B cell (primary cell): ENCODE measurements around the gene ZNF827. TPM values are rescaled to one million over a fixed set of nuclear protein-coding genes. Genes with fewer than 3 reads are reported as not detected.

Experiments used
- ATAC-seq: fragments of 200-7000 bp; cut with Tn5 transposase; one replicate; pipeline ENCODE4 v1.10.0; 2021; ENCODE audit warnings: low read depth, mild to moderate bottlenecking, moderate number of reproducible peaks, moderate library complexity
- CTCF ChIA-PET: fragments of 350-600 bp; sonication (Branson Sonifier 250); formaldehyde crosslinking; loops from one replicate; lab custom pipeline; 2021; ENCODE audit warnings: antibody characterized with exemption, inconsistent platforms; lab: Charles Lee
- POLR2A ChIA-PET: fragments of 350-600 bp; sonication (Branson Sonifier 250); formaldehyde crosslinking; loops from one replicate; lab custom pipeline; 2021; ENCODE audit warnings: antibody characterized with exemption; lab: Charles Lee
- DNase-seq: peaks from one replicate; pipeline ENCODE4 v3.0.0; 2013
- H2AFZ ChIP-seq: 2 replicates; pipeline ENCODE4 v1.6.1; 2012; ENCODE audit warnings: mild to moderate bottlenecking, low read depth, low read length; ENCODE audit not compliant: insufficient read depth, poor library complexity, severe bottlenecking
- H3K27ac ChIP-seq, 2 donors: 1 replicate in 1 of 2; 2 replicates in 1 of 2; pipeline ENCODE4 v1.5.1; 2012 to 2013; ENCODE audit warnings: low read length in 2 of 2, mild to moderate bottlenecking in 2 of 2, moderate library complexity in 1 of 2
- H3K27me3 ChIP-seq, 4 experiments: fragments of 200-600 bp in 1 of 4; sonication (generic) in 1 of 4; replicated peaks in 1 of 4; 1 replicate in 2 of 4; 2 replicates in 2 of 4; pipeline versions ENCODE4 v1.6.1 to v1.7.0; 2013 to 2016; ENCODE audit warnings: low read length in 3 of 4, mild to moderate bottlenecking in 2 of 4, mixed read lengths in 1 of 4, moderate library complexity in 1 of 4; ENCODE audit not compliant: insufficient read depth in 4 of 4, control insufficient read depth in 3 of 4; ENCODE audit errors: control extremely low read depth in 1 of 4
- H3K36me3 ChIP-seq, 2 experiments: replicated peaks in 1 of 2; 1 replicate in 1 of 2; 2 replicates in 1 of 2; pipeline versions ENCODE4 v1.6.1 to v1.7.1; 2013; ENCODE audit warnings: low read length in 1 of 2; ENCODE audit not compliant: insufficient read depth in 2 of 2, control insufficient read depth in 1 of 2; ENCODE audit errors: control extremely low read depth in 1 of 2, extremely low read depth in 1 of 2
- H3K4me1 ChIP-seq, 2 donors: fragments of 200-600 bp in 1 of 2; sonication (generic) in 1 of 2; 1 replicate in 1 of 2; 2 replicates in 1 of 2; pipeline versions ENCODE4 v1.5.1 to v1.6.1; 2013 to 2017; ENCODE audit warnings: low read length in 2 of 2; ENCODE audit not compliant: control insufficient read depth in 2 of 2, insufficient read depth in 2 of 2
- H3K4me2 ChIP-seq: replicated peaks from 2 replicates; pipeline ENCODE3; 2012; ENCODE audit warnings: mild to moderate bottlenecking, low read depth, low read length; ENCODE audit not compliant: poor library complexity, severe bottlenecking
- H3K4me3 ChIP-seq, 5 experiments: fragments of 200-600 bp in 1 of 5; sonication (generic) in 1 of 5; 1 replicate in 3 of 5; 2 replicates in 2 of 5; pipeline versions ENCODE4 v1.5.1 to v1.7.0; 2011 to 2016; ENCODE audit warnings: low read length in 4 of 5, mild to moderate bottlenecking in 4 of 5, low read depth in 2 of 5, control low read depth in 1 of 5, moderate library complexity in 1 of 5; ENCODE audit not compliant: insufficient read depth in 1 of 5; ENCODE audit errors: control extremely low read depth in 1 of 5, extremely low read depth in 1 of 5
- H3K79me2 ChIP-seq: fragments of 200-600 bp; sonication (generic); one replicate; pipeline ENCODE4 v1.6.0; 2016; ENCODE audit warnings: low read length; ENCODE audit not compliant: control insufficient read depth, insufficient read depth
- H3K9ac ChIP-seq: fragments of 200-600 bp; sonication (generic); 2 replicates; pipeline ENCODE4 v1.6.1; 2017; ENCODE audit warnings: mild to moderate bottlenecking, low read length, moderate library complexity
- H3K9me3 ChIP-seq, 3 donors: one replicate each; pipeline versions ENCODE4 v1.6.1 to v1.7.1; 2013; ENCODE audit warnings: low read length in 2 of 3; ENCODE audit not compliant: control insufficient read depth in 2 of 3, insufficient read depth in 1 of 3; ENCODE audit errors: control extremely low read depth in 1 of 3
- H4K20me1 ChIP-seq: 2 replicates; pipeline ENCODE4 v1.6.0; 2012; ENCODE audit warnings: mild to moderate bottlenecking, low read length; ENCODE audit not compliant: insufficient read depth, control insufficient read depth, poor library complexity, severe bottlenecking
- H3K27ac Mint-ChIP-seq: one replicate; pipeline ENCODE4 v1.8.0; 2021; ENCODE audit warnings: mixed read lengths
- H3K27me3 Mint-ChIP-seq: one replicate; pipeline ENCODE4 v1.8.0; 2021; ENCODE audit warnings: mixed read lengths
- H3K4me1 Mint-ChIP-seq: one replicate; pipeline ENCODE4 v1.8.0; 2021; ENCODE audit warnings: mixed read lengths
- H3K4me3 Mint-ChIP-seq: one replicate; pipeline ENCODE4 v1.8.0; 2021; ENCODE audit warnings: mixed read lengths
- H3K9me3 Mint-ChIP-seq: one replicate; pipeline ENCODE4 v1.8.0; 2022; ENCODE audit warnings: mixed read lengths; ENCODE audit not compliant: insufficient read depth
- EZH2 ChIP-seq: IDR thresholded peaks from 2 replicates; pipeline ENCODE4 v1.6.1; 2012; ENCODE audit warnings: borderline replicate concordance, low read depth, mild to moderate bottlenecking, moderate library complexity, low read length; ENCODE audit not compliant: insufficient read depth, poor library complexity, severe bottlenecking
- WGBS: methylation state at CpG from one replicate; pipeline ENCODE4 v1.1.5; 2013; ENCODE audit warnings: missing lambda C conversion rate; ENCODE audit not compliant: insufficient coverage; 5-methylcytosine and 5-hydroxymethylcytosine counted together
- intact Hi-C: fragments of 100-400 bp; cut with micrococcal nuclease; formaldehyde crosslinking; loops from one replicate; pipeline ENCODE4 v1.10.0; 2022
- polyA plus RNA-seq: library from polyadenylated mRNA; depleted of rRNA; stranded (reverse); fragments of >200 nt; gene quantifications from 2 replicates; pipeline ENCODE4 v1.2.3, GENCODE V29; 2012
- total RNA-seq, 2 donors: library from RNA; stranded (reverse); fragments of 120-200 nt in 1 of 2; gene quantifications; 1 replicate in 1 of 2; 2 replicates in 1 of 2; pipeline versions ENCODE4 v1.2.3 to v1.2.4, GENCODE V29; 2013 to 2022
- TF ChIP-seq, protein P1 (sequence below): fragments of 200-600 bp; IDR thresholded peaks from one replicate; pipeline ENCODE4 v1.8.0; 2022; ENCODE audit warnings: antibody characterized with exemption, mild to moderate bottlenecking

Gene ZNF827
- total and polyA plus RNA-seq, 2 donors (not counting 1 experiment from before 2014, with no cell fraction given) = 20.6 to 30.1 TPM

DNA sequence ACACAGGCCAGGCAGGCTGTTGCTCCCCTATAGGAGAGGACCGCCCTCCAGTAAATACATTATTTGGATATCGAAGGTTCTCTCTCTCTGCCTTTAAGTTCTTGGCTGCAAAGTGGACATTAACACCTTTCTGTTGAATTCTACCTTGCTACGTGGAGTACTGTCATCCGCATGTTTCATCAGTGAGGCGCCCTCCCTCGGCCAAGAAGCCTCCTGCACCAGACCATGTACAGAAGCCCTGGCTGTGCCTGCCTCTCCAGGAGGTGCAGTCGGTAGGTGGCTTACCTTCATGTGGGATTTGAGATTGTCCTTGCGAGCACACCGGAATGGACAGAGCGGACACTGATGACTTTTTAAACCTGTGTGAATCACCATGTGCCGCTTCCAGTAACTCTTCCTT lies 46.7 kb downstream of the ZNF827 start:
- H3K4me1 ChIP-seq = peaks cover 14 to 17% of the 10 kb centered on the region in 2 donors
- Mint-ChIP-seq H3K27ac (no peak overlapping the region), H3K9me3 (no peaks in the 10 kb centered on the region), H3K4me1 (peaks cover 49% of the 10 kb centered on the region), H3K4me3 (no peak overlapping the region), H3K27me3 (no peaks in the 10 kb centered on the region)
- H2AFZ ChIP-seq = no peak overlapping the region
- ChIA-PET CTCF (interaction anchor here (2.0 kb wide), 1 partner anchor 1205 kb away, joined by 4 read pairs; no protein-coding TSS in a partner anchor), POLR2A (no interaction called here)
- intact Hi-C loops = no loop called here
- no peak overlapping the region for H3K4me3 ChIP-seq
- no peaks in the 10 kb centered on the region for H3K9me3 ChIP-seq
- no peak overlapping the region for H3K9ac ChIP-seq
- H3K27ac ChIP-seq = no peak overlapping the region
- peaks cover 6% of the 10 kb centered on the region for H3K79me2 ChIP-seq
- H4K20me1 ChIP-seq = no peaks in the 10 kb centered on the region
- TF ChIP-seq, protein P1, sequence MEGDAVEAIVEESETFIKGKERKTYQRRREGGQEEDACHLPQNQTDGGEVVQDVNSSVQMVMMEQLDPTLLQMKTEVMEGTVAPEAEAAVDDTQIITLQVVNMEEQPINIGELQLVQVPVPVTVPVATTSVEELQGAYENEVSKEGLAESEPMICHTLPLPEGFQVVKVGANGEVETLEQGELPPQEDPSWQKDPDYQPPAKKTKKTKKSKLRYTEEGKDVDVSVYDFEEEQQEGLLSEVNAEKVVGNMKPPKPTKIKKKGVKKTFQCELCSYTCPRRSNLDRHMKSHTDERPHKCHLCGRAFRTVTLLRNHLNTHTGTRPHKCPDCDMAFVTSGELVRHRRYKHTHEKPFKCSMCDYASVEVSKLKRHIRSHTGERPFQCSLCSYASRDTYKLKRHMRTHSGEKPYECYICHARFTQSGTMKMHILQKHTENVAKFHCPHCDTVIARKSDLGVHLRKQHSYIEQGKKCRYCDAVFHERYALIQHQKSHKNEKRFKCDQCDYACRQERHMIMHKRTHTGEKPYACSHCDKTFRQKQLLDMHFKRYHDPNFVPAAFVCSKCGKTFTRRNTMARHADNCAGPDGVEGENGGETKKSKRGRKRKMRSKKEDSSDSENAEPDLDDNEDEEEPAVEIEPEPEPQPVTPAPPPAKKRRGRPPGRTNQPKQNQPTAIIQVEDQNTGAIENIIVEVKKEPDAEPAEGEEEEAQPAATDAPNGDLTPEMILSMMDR = no peak
- TF ChIP-seq EZH2 = no peak
- 97% methylated on average over 8 of the region's 11 CpGs for WGBS
- H3K4me2 ChIP-seq = no peak overlapping the region
- no peaks in the 10 kb centered on the region for H3K27me3 ChIP-seq
- DNase-seq = no peak
- H3K36me3 ChIP-seq = peaks cover 0 to 4% of the 10 kb centered on the region in 2 experiments
- ATAC-seq = no peak

GRCh38 chr4:145890689-145891088 lies 47.9 kb downstream of the ZNF827 start:
- H3K4me2 ChIP-seq = no peak overlapping the region
- H3K27me3 Mint-ChIP-seq = no peaks in the 10 kb centered on the region
- intact Hi-C loops = no loop called here
- H3K9me3 ChIP-seq = no peaks in the 10 kb centered on the region
- no peaks in the 10 kb centered on the region for H3K9me3 Mint-ChIP-seq
- ChIA-PET POLR2A (no interaction called here), CTCF (interaction anchor here (0.6 to 2.0 kb wide), 3 partner anchors 62 to 1207 kb away, joined by 3 to 4 read pairs (median 4); no protein-coding TSS in a partner anchor)
- peaks cover 17 to 18% of the 10 kb centered on the region in 2 donors for H3K4me1 ChIP-seq
- TF ChIP-seq EZH2 = no peak
- TF ChIP-seq, protein P1 = no peak
- H3K4me1 Mint-ChIP-seq = peaks cover 49% of the 10 kb centered on the region
- H3K4me3 ChIP-seq = no peak overlapping the region
- H3K27ac Mint-ChIP-seq = no peak overlapping the region
- no peak overlapping the region for H2AFZ ChIP-seq
- H3K36me3 ChIP-seq = peaks cover 0 to 4% of the 10 kb centered on the region in 2 experiments
- H3K4me3 Mint-ChIP-seq = no peak overlapping the region
- H3K27me3 ChIP-seq = no peaks in the 10 kb centered on the region
- DNase-seq = no peak
- no peak overlapping the region for H3K27ac ChIP-seq
- WGBS = 0% methylated on average over 1 of the region's 3 CpGs
- ATAC-seq = no peak
- no peaks in the 10 kb centered on the region for H3K79me2 ChIP-seq
- H4K20me1 ChIP-seq = no peaks in the 10 kb centered on the region
- no peak overlapping the region for H3K9ac ChIP-seq
